HEK293 (cell line): ENCODE data around the gene UBE3C.

Experiments used
- CTCF ChIA-PET: fragments of 350-600 bp; formaldehyde crosslinking; extraction: SDS; loops from one replicate; lab custom pipeline; 2021; ENCODE audit warnings: antibody characterized with exemption; lab: Yijun Ruan, JAX
- POLR2A ChIA-PET: fragments of 300-600 bp; formaldehyde crosslinking; extraction: SDS; loops from one replicate; lab custom pipeline; 2020; ENCODE audit warnings: antibody characterized with exemption, inconsistent platforms; lab: Yijun Ruan, JAX
- H3K27ac ChIP-seq: fragments of 200-500 bp; sonication (Bioruptor generic); 2 replicates; pipeline ENCODE4 v1.5.1; 2014; ENCODE audit warnings: low read depth, low read length, control low read depth, inconsistent platforms; ENCODE audit errors: extremely low read depth
- H3K36me3 ChIP-seq, 2 experiments: fragments of 200-500 bp in 1 of 2; sonication (Bioruptor generic) in 1 of 2; 1 replicate in 1 of 2; 2 replicates in 1 of 2; pipeline ENCODE4 v1.5.1; 2014 to 2017; ENCODE audit warnings: inconsistent platforms in 2 of 2, low read length in 2 of 2; ENCODE audit not compliant: control insufficient read depth in 2 of 2, insufficient read depth in 1 of 2
- H3K4me1 ChIP-seq: fragments of 200-500 bp; sonication (Bioruptor generic); 2 replicates; pipeline ENCODE4 v1.5.1; 2014; ENCODE audit warnings: mild to moderate bottlenecking, low read length, inconsistent platforms; ENCODE audit not compliant: control insufficient read depth, insufficient read depth
- H3K4me3 ChIP-seq: 2 replicates; pipeline ENCODE4 v1.5.1; 2011; ENCODE audit warnings: low read depth, mild to moderate bottlenecking, control low read depth, low read length, moderate library complexity
- H3K9me3 ChIP-seq: fragments of 200-500 bp; sonication (Bioruptor generic); 2 replicates; pipeline ENCODE4 v1.5.1; 2014; ENCODE audit warnings: low read depth, low read length, inconsistent platforms; ENCODE audit not compliant: control insufficient read depth, insufficient read depth
- ATF2 ChIP-seq: fragments of 450-650 bp; formaldehyde crosslinking; IDR thresholded peaks from 2 replicates; pipeline ENCODE4 v1.5.1; 2016; ENCODE audit warnings: missing biosample characterization, missing genetic modification characterization, low read depth
- OSR2 ChIP-seq: fragments of 450-650 bp; formaldehyde crosslinking; IDR thresholded peaks from 2 replicates; pipeline ENCODE4 v1.5.1; 2016; ENCODE audit warnings: missing biosample characterization, missing genetic modification characterization
- PATZ1 ChIP-seq: fragments of 450-650 bp; formaldehyde crosslinking; IDR thresholded peaks from 2 replicates; pipeline ENCODE4 v1.5.1; 2016; ENCODE audit warnings: missing biosample characterization, missing genetic modification characterization
- TSHZ1 ChIP-seq: fragments of 450-650 bp; formaldehyde crosslinking; IDR thresholded peaks from 2 replicates; pipeline ENCODE4 v1.5.1; 2016; ENCODE audit warnings: missing biosample characterization, missing genetic modification characterization, borderline replicate concordance
- ZNF174 ChIP-seq: fragments of 450-650 bp; formaldehyde crosslinking; IDR thresholded peaks from 2 replicates; pipeline ENCODE4 v1.5.0; 2017; ENCODE audit warnings: missing biosample characterization, mild to moderate bottlenecking, missing genetic modification characterization
- ZNF354C ChIP-seq: fragments of 450-650 bp; formaldehyde crosslinking; IDR thresholded peaks from 2 replicates; pipeline ENCODE4 v1.5.1; 2016; ENCODE audit warnings: missing biosample characterization, missing genetic modification characterization, low read depth, borderline replicate concordance
- ZNF391 ChIP-seq: fragments of 450-650 bp; formaldehyde crosslinking; IDR thresholded peaks from 2 replicates; pipeline ENCODE4 v1.5.1; 2016; ENCODE audit warnings: low read depth, missing biosample characterization, missing genetic modification characterization, borderline replicate concordance
- ZNF433 ChIP-seq: fragments of 450-650 bp; formaldehyde crosslinking; IDR thresholded peaks from 2 replicates; pipeline ENCODE4 v1.5.1; 2016; ENCODE audit warnings: missing biosample characterization, missing genetic modification characterization, low read depth
- ZNF473 ChIP-seq: fragments of 450-650 bp; formaldehyde crosslinking; IDR thresholded peaks from 2 replicates; pipeline ENCODE4 v1.5.1; 2017; ENCODE audit warnings: missing biosample characterization, missing genetic modification characterization
- ZNF707 ChIP-seq: fragments of 450-650 bp; formaldehyde crosslinking; IDR thresholded peaks from 2 replicates; pipeline ENCODE4 v1.5.1; 2016; ENCODE audit warnings: missing biosample characterization, missing genetic modification characterization
- ZNF792 ChIP-seq: fragments of 450-650 bp; formaldehyde crosslinking; IDR thresholded peaks from 2 replicates; pipeline ENCODE4 v1.5.1; 2016; ENCODE audit warnings: missing biosample characterization, missing genetic modification characterization
- ZNF830 ChIP-seq: fragments of 450-650 bp; IDR thresholded peaks from 2 replicates; pipeline ENCODE4 v1.5.0; 2018; ENCODE audit warnings: missing biosample characterization, missing genetic modification characterization, low read depth, mild to moderate bottlenecking, moderate library complexity
- ZSCAN4 ChIP-seq: fragments of 450-650 bp; formaldehyde crosslinking; IDR thresholded peaks from 2 replicates; pipeline ENCODE4 v1.5.1; 2017; ENCODE audit warnings: missing biosample characterization, missing genetic modification characterization
- TF ChIP-seq, protein P1 (sequence below): fragments of 450-650 bp; formaldehyde crosslinking; conservative IDR thresholded peaks from 2 replicates; pipeline ENCODE4 v1.5.1; 2016; ENCODE audit warnings: low read depth, missing biosample characterization, missing genetic modification characterization
- TF ChIP-seq, protein P2 (sequence below): fragments of 450-650 bp; IDR thresholded peaks from 2 replicates; pipeline ENCODE4 v1.5.1; 2018; ENCODE audit warnings: missing biosample characterization, mild to moderate bottlenecking, missing genetic modification characterization
- TF ChIP-seq, protein P3 (sequence below): fragments of 450-650 bp; formaldehyde crosslinking; IDR thresholded peaks from 2 replicates; pipeline ENCODE4; 2016; ENCODE audit warnings: missing biosample characterization, missing genetic modification characterization

UBE3C gene

GRCh38 chr7:157205438-157205837 lies 66.7 kb downstream of the UBE3C start (continued):
- TF ChIP-seq, protein P1, sequence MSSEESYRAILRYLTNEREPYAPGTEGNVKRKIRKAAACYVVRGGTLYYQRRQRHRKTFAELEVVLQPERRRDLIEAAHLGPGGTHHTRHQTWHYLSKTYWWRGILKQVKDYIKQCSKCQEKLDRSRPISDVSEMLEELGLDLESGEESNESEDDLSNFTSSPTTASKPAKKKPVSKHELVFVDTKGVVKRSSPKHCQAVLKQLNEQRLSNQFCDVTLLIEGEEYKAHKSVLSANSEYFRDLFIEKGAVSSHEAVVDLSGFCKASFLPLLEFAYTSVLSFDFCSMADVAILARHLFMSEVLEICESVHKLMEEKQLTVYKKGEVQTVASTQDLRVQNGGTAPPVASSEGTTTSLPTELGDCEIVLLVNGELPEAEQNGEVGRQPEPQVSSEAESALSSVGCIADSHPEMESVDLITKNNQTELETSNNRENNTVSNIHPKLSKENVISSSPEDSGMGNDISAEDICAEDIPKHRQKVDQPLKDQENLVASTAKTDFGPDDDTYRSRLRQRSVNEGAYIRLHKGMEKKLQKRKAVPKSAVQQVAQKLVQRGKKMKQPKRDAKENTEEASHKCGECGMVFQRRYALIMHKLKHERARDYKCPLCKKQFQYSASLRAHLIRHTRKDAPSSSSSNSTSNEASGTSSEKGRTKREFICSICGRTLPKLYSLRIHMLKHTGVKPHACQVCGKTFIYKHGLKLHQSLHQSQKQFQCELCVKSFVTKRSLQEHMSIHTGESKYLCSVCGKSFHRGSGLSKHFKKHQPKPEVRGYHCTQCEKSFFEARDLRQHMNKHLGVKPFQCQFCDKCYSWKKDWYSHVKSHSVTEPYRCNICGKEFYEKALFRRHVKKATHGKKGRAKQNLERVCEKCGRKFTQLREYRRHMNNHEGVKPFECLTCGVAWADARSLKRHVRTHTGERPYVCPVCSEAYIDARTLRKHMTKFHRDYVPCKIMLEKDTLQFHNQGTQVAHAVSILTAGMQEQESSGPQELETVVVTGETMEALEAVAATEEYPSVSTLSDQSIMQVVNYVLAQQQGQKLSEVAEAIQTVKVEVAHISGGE (tag by site-specific recombination): no peak
- TF ChIP-seq ZNF391 (tag by site-specific recombination) (no peak), ZNF792 (tag by site-specific recombination) (no peak), ZNF707 (tag by site-specific recombination) (no peak), ATF2 (tag by site-specific recombination) (no peak), ZNF830 (tag by site-specific recombination) (no peak), OSR2 (tag by site-specific recombination) (no peak), ZSCAN4 (tag by site-specific recombination) (no peak), PATZ1 (tag by site-specific recombination) (no peak), ZNF174 (no peak)

DNA sequence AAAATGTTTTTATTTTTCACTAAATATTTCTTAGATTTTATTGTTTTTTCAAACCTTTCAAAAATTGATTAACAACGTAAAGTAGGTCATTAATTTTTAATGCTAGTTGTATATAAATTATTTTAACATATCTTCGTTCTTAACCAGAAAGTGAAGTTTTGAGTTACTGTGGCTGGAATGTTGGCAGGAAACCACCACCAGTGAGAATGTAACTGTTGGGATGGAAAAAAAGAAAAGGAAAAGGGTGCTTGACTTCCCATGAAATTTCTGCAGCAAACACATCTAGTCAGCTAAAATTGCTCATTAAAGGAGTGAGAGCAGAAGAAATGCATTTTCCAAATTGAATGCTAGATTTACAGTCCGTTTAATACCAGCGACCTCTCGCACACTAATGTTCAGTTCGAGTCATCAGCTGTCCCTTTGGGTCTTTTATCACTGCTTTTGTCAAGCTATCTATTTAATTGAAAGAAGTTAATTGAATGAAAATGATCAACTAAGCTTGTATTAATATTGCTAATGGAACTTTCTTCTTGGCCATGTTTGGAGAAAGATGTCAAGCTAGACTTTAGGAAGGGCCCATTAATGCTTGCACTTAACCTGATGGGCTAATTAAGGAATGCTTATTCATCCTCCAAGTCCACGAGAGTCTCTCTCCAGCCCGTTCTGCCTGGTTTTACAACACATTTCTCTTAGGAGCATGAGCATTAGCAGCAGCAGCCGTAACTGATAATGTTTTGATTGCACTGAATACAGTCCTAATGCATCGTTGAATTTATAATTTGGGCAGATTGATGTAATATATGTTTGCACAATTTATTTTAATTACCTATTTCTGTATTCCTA lies 70.1 kb downstream of the UBE3C start:
- ChIA-PET CTCF (no interaction called here), POLR2A (interaction anchor here (1.2 kb wide), 1 partner anchor 14 kb away, joined by 3 read pairs; no protein-coding TSS in a partner anchor)
- H3K4me1 ChIP-seq: no peaks in the 10 kb centered on the region
- H3K4me3 ChIP-seq: no peak overlapping the region
- no peak overlapping the region for H3K27ac ChIP-seq
- no peak for TF ChIP-seq ZNF473 (tag by site-specific recombination)
- H3K36me3 ChIP-seq: peaks cover 13 to 83% of the 10 kb centered on the region in 2 experiments
- H3K9me3 ChIP-seq: no peaks in the 10 kb centered on the region

DNA sequence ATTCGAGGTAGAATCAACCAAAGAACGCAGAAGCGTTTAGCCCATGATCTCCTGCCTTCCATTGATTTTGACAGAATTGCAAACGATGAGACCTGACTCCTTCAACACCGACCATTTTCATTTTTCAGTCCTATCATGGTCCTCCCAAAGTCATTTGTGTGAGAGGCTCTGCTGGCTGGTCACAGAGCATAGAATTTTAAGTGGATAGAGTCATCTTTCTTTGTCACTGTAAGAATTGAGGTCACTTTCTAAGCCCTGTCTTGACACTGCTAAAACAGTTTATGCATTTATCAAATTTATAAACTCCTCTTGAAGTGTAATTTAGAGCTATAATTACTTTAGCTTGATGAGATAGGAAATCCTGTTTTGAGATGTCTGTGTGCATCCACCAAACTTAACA lies 72.0 kb downstream of the UBE3C start:
- POLR2A ChIA-PET: no interaction called here
- peaks cover 13 to 75% of the 10 kb centered on the region in 2 experiments for H3K36me3 ChIP-seq
- H3K9me3 ChIP-seq: no peaks in the 10 kb centered on the region
- H3K4me1 ChIP-seq: no peaks in the 10 kb centered on the region
- H3K4me3 ChIP-seq: no peak overlapping the region
- no peak overlapping the region for H3K27ac ChIP-seq
- CTCF ChIA-PET: interaction anchor here (2.0 kb wide), 1 partner anchor 39 kb away, joined by 8 read pairs; no protein-coding TSS in a partner anchor
- TF ChIP-seq ZNF433 (tag by site-specific recombination) (no peak), TSHZ1 (tag by site-specific recombination) (no peak), ZNF354C (tag by site-specific recombination) (no peak)
- TF ChIP-seq, protein P2, sequence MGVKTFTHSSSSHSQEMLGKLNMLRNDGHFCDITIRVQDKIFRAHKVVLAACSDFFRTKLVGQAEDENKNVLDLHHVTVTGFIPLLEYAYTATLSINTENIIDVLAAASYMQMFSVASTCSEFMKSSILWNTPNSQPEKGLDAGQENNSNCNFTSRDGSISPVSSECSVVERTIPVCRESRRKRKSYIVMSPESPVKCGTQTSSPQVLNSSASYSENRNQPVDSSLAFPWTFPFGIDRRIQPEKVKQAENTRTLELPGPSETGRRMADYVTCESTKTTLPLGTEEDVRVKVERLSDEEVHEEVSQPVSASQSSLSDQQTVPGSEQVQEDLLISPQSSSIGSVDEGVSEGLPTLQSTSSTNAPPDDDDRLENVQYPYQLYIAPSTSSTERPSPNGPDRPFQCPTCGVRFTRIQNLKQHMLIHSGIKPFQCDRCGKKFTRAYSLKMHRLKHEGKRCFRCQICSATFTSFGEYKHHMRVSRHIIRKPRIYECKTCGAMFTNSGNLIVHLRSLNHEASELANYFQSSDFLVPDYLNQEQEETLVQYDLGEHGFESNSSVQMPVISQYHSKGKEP (tag by site-specific recombination): no peak
- TF ChIP-seq, protein P3, sequence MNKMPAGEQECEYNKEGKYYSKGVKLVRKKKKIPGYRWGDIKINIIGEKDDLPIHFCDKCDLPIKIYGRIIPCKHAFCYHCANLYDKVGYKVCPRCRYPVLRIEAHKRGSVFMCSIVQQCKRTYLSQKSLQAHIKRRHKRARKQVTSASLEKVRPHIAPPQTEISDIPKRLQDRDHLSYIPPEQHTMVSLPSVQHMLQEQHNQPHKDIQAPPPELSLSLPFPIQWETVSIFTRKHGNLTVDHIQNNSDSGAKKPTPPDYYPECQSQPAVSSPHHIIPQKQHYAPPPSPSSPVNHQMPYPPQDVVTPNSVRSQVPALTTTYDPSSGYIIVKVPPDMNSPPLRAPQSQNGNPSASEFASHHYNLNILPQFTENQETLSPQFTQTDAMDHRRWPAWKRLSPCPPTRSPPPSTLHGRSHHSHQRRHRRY (tag by site-specific recombination): no peak
